H9 (cell line): ENCODE data around the gene ARL14EPL. TPM values are rescaled to one million over a fixed set of nuclear protein-coding genes. Genes with fewer than 3 reads are reported as not detected.

Source experiments
- DNase-seq: peaks from one replicate; pipeline ENCODE4 v3.0.0-alpha.2; 2017
- H2AFZ ChIP-seq: one replicate; pipeline ENCODE4 v1.6.1; 2013; ENCODE audit warnings: mild to moderate bottlenecking, low read length, control low read depth, moderate library complexity
- H2AK5ac ChIP-seq: 2 replicates; pipeline ENCODE4 v1.6.1; 2013; ENCODE audit warnings: low read length, control low read depth, mixed read lengths; ENCODE audit not compliant: insufficient read length
- H2BK120ac ChIP-seq: one replicate; pipeline ENCODE4 v1.6.1; 2013; ENCODE audit warnings: low read depth, mild to moderate bottlenecking, low read length, control low read depth, inconsistent platforms; ENCODE audit not compliant: poor library complexity, severe bottlenecking
- H2BK12ac ChIP-seq: 2 replicates; pipeline ENCODE4 v1.6.1; 2013; ENCODE audit warnings: low read length, control low read depth, mixed read lengths, low read depth; ENCODE audit not compliant: insufficient read length
- H2BK15ac ChIP-seq: 2 replicates; pipeline ENCODE4 v1.6.1; 2013; ENCODE audit warnings: low read depth, low read length, control low read depth
- H2BK20ac ChIP-seq: one replicate; pipeline ENCODE4 v1.6.1; 2013; ENCODE audit warnings: low read depth, mild to moderate bottlenecking, low read length, control low read depth, inconsistent platforms; ENCODE audit not compliant: poor library complexity, severe bottlenecking
- H2BK5ac ChIP-seq: 2 replicates; pipeline ENCODE4 v1.6.1; 2013; ENCODE audit warnings: low read length, control low read depth, mixed read lengths; ENCODE audit not compliant: insufficient read length
- H3K14ac ChIP-seq: 2 replicates; pipeline ENCODE4 v1.6.1; 2013; ENCODE audit warnings: low read length, control low read depth; ENCODE audit not compliant: insufficient read depth
- H3K18ac ChIP-seq: 2 replicates; pipeline ENCODE4 v1.6.1; 2013; ENCODE audit warnings: low read depth, mild to moderate bottlenecking, mixed read lengths, low read length, control low read depth; ENCODE audit not compliant: insufficient read length
- H3K23ac ChIP-seq: 2 replicates; pipeline ENCODE4 v1.6.1; 2013; ENCODE audit warnings: low read length, control low read depth, mixed read lengths, low read depth; ENCODE audit not compliant: insufficient read length
- H3K23me2 ChIP-seq: 2 replicates; pipeline ENCODE4 v1.6.1; 2013; ENCODE audit warnings: low read depth, mild to moderate bottlenecking, mixed read lengths, low read length, control low read depth; ENCODE audit not compliant: insufficient read length, poor library complexity, severe bottlenecking
- H3K27ac ChIP-seq: 2 replicates; pipeline ENCODE4 v1.5.1; 2013; ENCODE audit warnings: low read length, control low read depth, mixed read lengths, low read depth; ENCODE audit not compliant: insufficient read length
- H3K27me3 ChIP-seq: 2 replicates; pipeline ENCODE4 v1.6.1; 2013; ENCODE audit warnings: low read length, control low read depth, inconsistent platforms; ENCODE audit not compliant: insufficient read depth
- H3K4ac ChIP-seq: 2 replicates; pipeline ENCODE4 v1.6.1; 2013; ENCODE audit warnings: low read depth, mild to moderate bottlenecking, control low read depth, inconsistent platforms, low read length, moderate library complexity
- H3K4me1 ChIP-seq: 2 replicates; pipeline ENCODE4 v1.6.1; 2013; ENCODE audit warnings: low read length, control low read depth, inconsistent platforms; ENCODE audit not compliant: insufficient read depth
- H3K4me2 ChIP-seq: 2 replicates; pipeline ENCODE4 v1.6.1; 2013; ENCODE audit warnings: low read length, control low read depth, mixed read lengths; ENCODE audit not compliant: insufficient read length, insufficient read depth
- H3K56ac ChIP-seq: 2 replicates; pipeline ENCODE4 v1.6.1; 2013; ENCODE audit warnings: low read depth, mild to moderate bottlenecking, mixed read lengths, low read length, control low read depth; ENCODE audit not compliant: insufficient read length
- H3K79me1 ChIP-seq: 2 replicates; pipeline ENCODE4 v1.6.1; 2013; ENCODE audit warnings: low read depth, mild to moderate bottlenecking, moderate library complexity, low read length, control low read depth, inconsistent platforms; ENCODE audit not compliant: insufficient read depth, poor library complexity, severe bottlenecking
- H3K79me2 ChIP-seq: 2 replicates; pipeline ENCODE4 v1.6.1; 2013; ENCODE audit warnings: low read length, control low read depth, inconsistent platforms; ENCODE audit not compliant: insufficient read depth
- H3K9ac ChIP-seq: 2 replicates; pipeline ENCODE4 v1.6.1; 2013; ENCODE audit warnings: low read length, control low read depth, mixed read lengths; ENCODE audit not compliant: insufficient read length; ENCODE audit errors: extremely low read depth
- H3K9me3 ChIP-seq: one replicate; pipeline ENCODE4 v1.6.1; 2013; ENCODE audit warnings: low read depth, low read length, inconsistent platforms; ENCODE audit not compliant: control insufficient read depth
- H3T11ph ChIP-seq: one replicate; pipeline ENCODE4 v1.6.1; 2013; ENCODE audit warnings: mild to moderate bottlenecking, low read length, control low read depth, inconsistent platforms
- H4K20me1 ChIP-seq: one replicate; pipeline ENCODE4 v1.6.1; 2013; ENCODE audit not compliant: control insufficient read depth, insufficient read length, insufficient read depth
- H4K5ac ChIP-seq: 2 replicates; pipeline ENCODE4 v1.6.1; 2013; ENCODE audit warnings: low read depth, mild to moderate bottlenecking, mixed read lengths, low read length, control low read depth; ENCODE audit not compliant: insufficient read length
- H4K8ac ChIP-seq: replicated peaks from 2 replicates; pipeline ENCODE4 v1.6.1; 2013; ENCODE audit warnings: low read length, control low read depth, mixed read lengths, low read depth; ENCODE audit not compliant: insufficient read length
- H4K91ac ChIP-seq: 2 replicates; pipeline ENCODE4 v1.6.1; 2013; ENCODE audit warnings: low read depth, mild to moderate bottlenecking, moderate library complexity, mixed read lengths, low read length, control low read depth; ENCODE audit not compliant: insufficient read length
- H3K27ac Mint-ChIP-seq, 3 experiments: 2 replicates in 2 of 3; 3 replicates in 1 of 3; pipeline ENCODE4 v1.8.0; 2020 to 2021; ENCODE audit warnings: mixed read lengths in 3 of 3, mild to moderate bottlenecking in 1 of 3, moderate library complexity in 1 of 3
- H3K27me3 Mint-ChIP-seq: 2 replicates; pipeline ENCODE4 v1.8.0; 2021; ENCODE audit warnings: low read depth, mild to moderate bottlenecking, moderate library complexity, mixed read lengths
- H3K36me3 Mint-ChIP-seq, 3 experiments: 2 replicates in 2 of 3; 3 replicates in 1 of 3; pipeline ENCODE4 v1.8.0; 2020 to 2021; ENCODE audit warnings: low read depth in 3 of 3, mixed read lengths in 3 of 3; ENCODE audit not compliant: insufficient read depth in 1 of 3
- H3K4me1 Mint-ChIP-seq, 2 experiments: 2 replicates each; pipeline ENCODE4 v1.8.0; 2020; ENCODE audit warnings: mixed read lengths in 2 of 2
- H3K4me3 Mint-ChIP-seq, 2 experiments: 2 replicates in 1 of 2; 3 replicates in 1 of 2; pipeline ENCODE4 v1.8.0; 2020 to 2021; ENCODE audit warnings: mild to moderate bottlenecking in 2 of 2, mixed read lengths in 2 of 2, moderate library complexity in 1 of 2
- H3K9me3 Mint-ChIP-seq, 2 experiments: 2 replicates in 1 of 2; 3 replicates in 1 of 2; pipeline ENCODE4 v1.8.0; 2020; ENCODE audit warnings: mild to moderate bottlenecking in 2 of 2, mixed read lengths in 2 of 2, moderate library complexity in 1 of 2
- CTCF ChIP-seq: fragments of 200-600 bp; sonication (generic); conservative IDR thresholded peaks from 3 replicates; pipeline ENCODE4 v1.8.0; 2021; ENCODE audit warnings: antibody characterized with exemption, mild to moderate bottlenecking
- WGBS: extraction: QIAGEN DNeasy Blood & Tissue Kit; methylation state at CpG from one replicate; pipeline ENCODE4 v1.1.7; 2013; ENCODE audit warnings: missing lambda C conversion rate, low lambda C conversion rate, mixed read lengths; ENCODE audit not compliant: insufficient read length; ENCODE audit errors: extremely low coverage; 5-methylcytosine and 5-hydroxymethylcytosine counted together
- total RNA-seq: library from RNA; stranded (reverse); gene quantifications from 2 replicates; pipeline ENCODE4 v1.2.1, GENCODE V29; 2021

ARL14EPL gene
- total RNA-seq, 1 experiment from 2014 or later, result not detected

- Histone ChIP-seq H3K4me2 (no peak overlapping the region), H2BK12ac (no peak overlapping the region), H4K91ac (no peak overlapping the region), H2AK5ac (no peak overlapping the region), H3K4ac (no peak overlapping the region), H2BK20ac (no peak overlapping the region), H4K8ac (no peak overlapping the region), H4K5ac (no peak overlapping the region), H3K27me3 (no peaks in the 10 kb centered on the region), H2BK15ac (no peak overlapping the region), H3K27ac (no peak overlapping the region), H3K56ac (no peak overlapping the region), H3K23me2 (no peaks in the 10 kb centered on the region), H2BK120ac (no peak overlapping the region), H2BK5ac (no peak overlapping the region), H3K14ac (no peak overlapping the region), H3K9me3 (no peaks in the 10 kb centered on the region), H4K20me1 (no peaks in the 10 kb centered on the region), H3K9ac (no peak overlapping the region), H2AFZ (no peak overlapping the region), H3K4me1 (no peaks in the 10 kb centered on the region; the same call in 1 of the 2 replicates), H3K79me2 (no peaks in the 10 kb centered on the region), H3K79me1 (no peaks in the 10 kb centered on the region), H3T11ph (no peak overlapping the region), H3K23ac (no peak overlapping the region), H3K18ac (no peak overlapping the region)
- Mint-ChIP-seq H3K4me3 (no peak overlapping the region), H3K4me1 (peaks cover 11% of the 10 kb centered on the region in 2 experiments; a peak in 3 of 4 replicates), H3K36me3 (no peaks in the 10 kb centered on the region; a peak in 1 of 7 replicates), H3K27ac (no peak overlapping the region), H3K9me3 (no peaks in the 10 kb centered on the region), H3K27me3 (no peaks in the 10 kb centered on the region; the same call in 1 of the 2 replicates)
- DNase-seq, result no peak
- WGBS, result no CpG with 5 or more reads among the region's 5 CpGs
- TF ChIP-seq CTCF, result no peak
Observed at GRCh38 chr5:116035123-116035522, 2.9 kb downstream of the ARL14EPL start.
